Keratinocyte (primary cell): ENCODE measurements around the gene GJA8. TPM values are rescaled to one million over a fixed set of nuclear protein-coding genes. Genes with fewer than 3 reads are reported as not detected.

Experiments
- DNase-seq: peaks from one replicate; pipeline ENCODE4 v3.0.0-alpha.2; 2011; ENCODE audit warnings: low read depth, missing footprints, low spot score
- FAIRE-seq: peaks from 2 replicates; lab custom pipeline; 2011; peaks lifted over from hg19 to GRCh38; lab: Jason Lieb, UNC
- H2AFZ ChIP-seq: 2 replicates; pipeline ENCODE4 v1.6.0; 2012; ENCODE audit warnings: low read length, control low read depth, inconsistent platforms; ENCODE audit not compliant: control insufficient read depth
- H3K27ac ChIP-seq: 2 replicates; pipeline ENCODE4 v1.5.1; 2011; ENCODE audit warnings: low read length; ENCODE audit not compliant: control insufficient read depth, insufficient read depth
- H3K27me3 ChIP-seq: 3 replicates; pipeline ENCODE4 v1.6.0; 2011; ENCODE audit warnings: low read length; ENCODE audit not compliant: control insufficient read depth, insufficient read depth; ENCODE audit errors: extremely low read depth
- H3K36me3 ChIP-seq, 2 experiments: 2 replicates in 1 of 2; 3 replicates in 1 of 2; pipeline ENCODE4 v1.5.1; 2011; ENCODE audit warnings: low read length in 2 of 2, mild to moderate bottlenecking in 1 of 2; ENCODE audit not compliant: control insufficient read depth in 2 of 2, insufficient read depth in 2 of 2; ENCODE audit errors: extremely low read depth in 1 of 2
- H3K4me1 ChIP-seq: 3 replicates; pipeline ENCODE4 v1.5.1; 2011; ENCODE audit warnings: low read length; ENCODE audit not compliant: control insufficient read depth, insufficient read depth; ENCODE audit errors: extremely low read depth
- H3K4me2 ChIP-seq: 3 replicates; pipeline ENCODE4 v1.6.0; 2011; ENCODE audit warnings: low read depth, low read length; ENCODE audit not compliant: control insufficient read depth, insufficient read depth; ENCODE audit errors: extremely low read depth
- H3K4me3 ChIP-seq, 3 experiments: fragments of 200-600 bp in 1 of 3; sonication (generic) in 1 of 3; 2 replicates in 2 of 3; 3 replicates in 1 of 3; pipeline ENCODE4 v1.5.1; 2011 to 2016; ENCODE audit warnings: low read length in 3 of 3, mild to moderate bottlenecking in 3 of 3, control low read depth in 2 of 3, inconsistent platforms in 1 of 3, low read depth in 1 of 3, mixed read lengths in 1 of 3, mixed run types in 1 of 3, moderate library complexity in 1 of 3; ENCODE audit not compliant: control insufficient read depth in 2 of 3, insufficient read depth in 2 of 3; ENCODE audit errors: extremely low read depth in 1 of 3
- H3K79me2 ChIP-seq: 2 replicates; pipeline ENCODE4 v1.6.0; 2012; ENCODE audit warnings: low read length; ENCODE audit not compliant: control insufficient read depth, insufficient read depth
- H3K9ac ChIP-seq: 3 replicates; pipeline ENCODE4 v1.6.0; 2011; ENCODE audit warnings: low read length; ENCODE audit not compliant: control insufficient read depth, insufficient read depth; ENCODE audit errors: extremely low read depth
- H3K9me1 ChIP-seq: 3 replicates; pipeline ENCODE4 v1.6.0; 2011; ENCODE audit warnings: low read length; ENCODE audit not compliant: control insufficient read depth, insufficient read depth; ENCODE audit errors: extremely low read depth
- H3K9me3 ChIP-seq: 2 replicates; pipeline ENCODE4 v1.5.1; 2012; ENCODE audit warnings: low read depth, low read length; ENCODE audit not compliant: control insufficient read depth
- H4K20me1 ChIP-seq: 3 replicates; pipeline ENCODE4 v1.6.0; 2011; ENCODE audit warnings: low read length; ENCODE audit not compliant: control insufficient read depth, insufficient read depth; ENCODE audit errors: extremely low read depth
- EZH2 ChIP-seq: IDR thresholded peaks from one replicate; pipeline ENCODE4 v1.6.1; 2012; ENCODE audit warnings: inconsistent platforms, mild to moderate bottlenecking, low read length, moderate library complexity
- dilution Hi-C: fragments of 300-500 bp; cut with MboI; formaldehyde crosslinking; loops from one replicate; pipeline ENCODE4 v1.7.0; 2020; ENCODE audit warnings: low sequenced_read_pairs; ENCODE audit not compliant: extremely low pct_ligation_motif_present
- polyA plus RNA-seq, 5 experiments: library from polyadenylated mRNA; depleted of rRNA in 3 of 5; stranded (reverse) in 3 of 5; stranded (forward) in 1 of 5; unstranded in 1 of 5; fragments of >200 nt; gene quantifications; 1 replicate in 1 of 5; 2 replicates in 3 of 5; 3 replicates in 1 of 5; pipeline versions ENCODE4 v1.2.1 to v1.2.3, GENCODE V29; 2011 to 2012; ENCODE audit warnings: missing spikeins in 2 of 5, low read depth in 1 of 5, low replicate concordance in 1 of 5
- TF ChIP-seq, protein P1 (sequence below), 3 experiments: IDR thresholded peaks in 1 of 3; conservative IDR thresholded peaks in 1 of 3; optimal IDR thresholded peaks in 1 of 3; 2 replicates in 2 of 3; 3 replicates in 1 of 3; pipeline versions ENCODE3 to v1.5.1; 2011; ENCODE audit warnings: low read length in 3 of 3, mild to moderate bottlenecking in 3 of 3, moderate library complexity in 2 of 3, control low read depth in 1 of 3, inconsistent platforms in 1 of 3; ENCODE audit not compliant: insufficient read depth in 2 of 3; ENCODE audit errors: extremely low read depth in 1 of 3

GJA8 gene
- polyA plus RNA-seq, 1 donor (not counting 4 experiments of a cell fraction or from before 2014, with no cell fraction given) = not detected

DNA sequence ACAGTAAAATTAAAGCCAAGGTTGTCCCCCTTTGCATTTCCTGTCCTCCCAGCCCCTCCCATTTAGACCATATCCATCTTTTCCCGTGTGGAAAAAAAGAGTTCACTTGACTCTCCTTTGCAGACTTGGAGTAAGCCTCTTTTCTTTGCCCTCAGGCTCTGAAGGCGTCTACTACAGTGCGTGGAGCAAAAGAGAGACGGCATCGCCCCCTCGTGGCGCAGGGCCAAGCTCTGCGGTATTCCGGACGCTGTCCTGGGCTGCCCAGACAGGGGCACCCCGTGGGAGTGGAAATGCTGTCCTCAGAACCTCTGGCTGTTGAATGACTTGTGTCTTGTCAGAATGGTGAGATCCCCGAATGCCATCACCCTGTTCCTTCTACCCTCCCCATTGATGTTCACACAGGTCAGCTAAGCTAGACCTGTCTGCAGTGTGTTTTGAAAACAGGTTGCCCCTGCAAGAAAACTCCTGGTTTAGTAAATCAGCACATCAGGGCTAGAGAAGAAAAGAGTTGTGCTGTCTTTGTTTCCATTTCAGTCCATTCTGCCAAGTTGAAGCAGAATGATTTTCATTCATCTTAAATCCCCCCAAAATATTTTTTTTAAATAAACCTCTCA is 12.3 kb upstream of the GJA8 start:
- no peaks in the 10 kb centered on the region for H3K4me1 ChIP-seq
- no peak overlapping the region for H3K9ac ChIP-seq
- no peaks in the 10 kb centered on the region for H3K79me2 ChIP-seq
- no peak for FAIRE-seq
- H4K20me1 ChIP-seq = no peaks in the 10 kb centered on the region
- no peak overlapping the region for H3K27ac ChIP-seq
- DNase-seq = peak; percentile 19
- TF ChIP-seq, protein P1, sequence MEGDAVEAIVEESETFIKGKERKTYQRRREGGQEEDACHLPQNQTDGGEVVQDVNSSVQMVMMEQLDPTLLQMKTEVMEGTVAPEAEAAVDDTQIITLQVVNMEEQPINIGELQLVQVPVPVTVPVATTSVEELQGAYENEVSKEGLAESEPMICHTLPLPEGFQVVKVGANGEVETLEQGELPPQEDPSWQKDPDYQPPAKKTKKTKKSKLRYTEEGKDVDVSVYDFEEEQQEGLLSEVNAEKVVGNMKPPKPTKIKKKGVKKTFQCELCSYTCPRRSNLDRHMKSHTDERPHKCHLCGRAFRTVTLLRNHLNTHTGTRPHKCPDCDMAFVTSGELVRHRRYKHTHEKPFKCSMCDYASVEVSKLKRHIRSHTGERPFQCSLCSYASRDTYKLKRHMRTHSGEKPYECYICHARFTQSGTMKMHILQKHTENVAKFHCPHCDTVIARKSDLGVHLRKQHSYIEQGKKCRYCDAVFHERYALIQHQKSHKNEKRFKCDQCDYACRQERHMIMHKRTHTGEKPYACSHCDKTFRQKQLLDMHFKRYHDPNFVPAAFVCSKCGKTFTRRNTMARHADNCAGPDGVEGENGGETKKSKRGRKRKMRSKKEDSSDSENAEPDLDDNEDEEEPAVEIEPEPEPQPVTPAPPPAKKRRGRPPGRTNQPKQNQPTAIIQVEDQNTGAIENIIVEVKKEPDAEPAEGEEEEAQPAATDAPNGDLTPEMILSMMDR (optimal IDR thresholded peaks at IDR 0.05 in 1 of 3, IDR thresholded peaks at IDR 0.05 in 1 of 3, conservative IDR thresholded peaks at IDR 0.05 in 1 of 3; ENCODE audit: extremely low read depth in 1 of 3, insufficient read depth in 2 of 3, low read length in 3 of 3) = peak; percentile 81 to 91 (median 83)
- no peak for TF ChIP-seq EZH2
- no peak overlapping the region for H3K4me2 ChIP-seq
- no peaks in the 10 kb centered on the region for H3K9me1 ChIP-seq
- no peaks in the 10 kb centered on the region for H3K36me3 ChIP-seq
- no peak overlapping the region for H2AFZ ChIP-seq
- no peaks in the 10 kb centered on the region for H3K9me3 ChIP-seq
- no peaks in the 10 kb centered on the region for H3K27me3 ChIP-seq
- no peak overlapping the region for H3K4me3 ChIP-seq
- dilution Hi-C loops = loop anchor here (25.0 kb wide), 1 partner anchor 153 kb away; no protein-coding TSS in a partner anchor

DNA sequence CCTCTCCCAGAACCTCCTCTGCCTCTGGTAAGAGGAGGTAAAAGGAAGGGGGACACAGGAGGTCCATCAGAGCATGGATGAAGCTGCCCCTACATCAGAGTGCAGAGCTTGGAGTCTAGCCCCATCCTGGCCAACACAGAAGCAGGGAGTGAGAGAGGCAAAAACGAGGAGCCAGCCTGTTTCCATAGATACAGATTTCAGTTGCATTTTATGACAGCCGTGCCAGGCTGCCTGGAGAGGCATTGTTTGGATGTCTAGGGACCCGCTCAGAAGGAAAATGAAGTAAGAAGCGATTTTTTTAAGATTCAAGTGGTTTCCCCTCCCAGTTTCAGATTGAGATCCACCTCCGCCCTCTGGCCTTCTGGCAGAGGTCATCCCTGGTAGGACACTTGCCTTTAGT is 11.5 kb upstream of the GJA8 start:
- Histone ChIP-seq H3K4me1 (no peaks in the 10 kb centered on the region), H4K20me1 (no peaks in the 10 kb centered on the region), H3K9me3 (no peaks in the 10 kb centered on the region), H3K4me2 (no peak overlapping the region), H3K36me3 (no peaks in the 10 kb centered on the region), H3K27me3 (no peaks in the 10 kb centered on the region), H3K9me1 (no peaks in the 10 kb centered on the region), H2AFZ (no peak overlapping the region), H3K4me3 (no peak overlapping the region), H3K27ac (no peak overlapping the region), H3K79me2 (no peaks in the 10 kb centered on the region), H3K9ac (no peak overlapping the region)
- no peak for FAIRE-seq
- no peak for DNase-seq
- TF ChIP-seq, protein P1 (optimal IDR thresholded peaks at IDR 0.05 in 1 of 3, IDR thresholded peaks at IDR 0.05 in 1 of 3, conservative IDR thresholded peaks at IDR 0.05 in 1 of 3; ENCODE audit: extremely low read depth in 1 of 3, insufficient read depth in 2 of 3, low read length in 3 of 3) = no peak
- TF ChIP-seq EZH2 = no peak
- dilution Hi-C loops = loop anchor here (25.0 kb wide), 1 partner anchor 154 kb away; no protein-coding TSS in a partner anchor
